SK-N-MC (cell line): ENCODE measurements around the gene AHDC1.

Experiments used
- DNase-seq: peaks from one replicate; pipeline ENCODE4 v3.0.0-alpha.2; 2011; ENCODE audit warnings: low read depth, low spot score
- H3K27ac ChIP-seq: fragments of 200-600 bp; sonication (generic); 2 replicates; pipeline ENCODE4 v1.5.1; 2016; ENCODE audit warnings: mixed run types
- H3K36me3 ChIP-seq: fragments of 200-600 bp; sonication (generic); 2 replicates; pipeline ENCODE4 v1.6.1; 2017; ENCODE audit warnings: antibody characterized with exemption, low read length, mixed read lengths; ENCODE audit not compliant: insufficient read depth
- H3K4me3 ChIP-seq: fragments of 200-600 bp; sonication (generic); 2 replicates; pipeline ENCODE4 v1.5.1; 2016
- H3K9ac ChIP-seq: fragments of 200-600 bp; sonication (generic); 2 replicates; pipeline ENCODE4 v1.8.0; 2017; ENCODE audit warnings: mixed run types, mixed read lengths; ENCODE audit not compliant: insufficient read length
- H3K9me3 ChIP-seq: fragments of 200-600 bp; sonication (generic); 2 replicates; pipeline ENCODE4 v1.6.1; 2017; ENCODE audit warnings: low read depth, mild to moderate bottlenecking, antibody characterized with exemption, low read length, moderate library complexity, mixed read lengths
- EZH2 ChIP-seq: fragments of 200-600 bp; sonication (generic); IDR thresholded peaks from one replicate; pipeline ENCODE4 v1.6.1; 2017; ENCODE audit warnings: antibody characterized with exemption
- FOXP2 ChIP-seq: optimal IDR thresholded peaks from 2 replicates; pipeline ENCODE3; 2011; ENCODE audit warnings: mild to moderate bottlenecking, moderate library complexity; ENCODE audit not compliant: insufficient read depth; ENCODE audit errors: extremely low read length, control extremely low read depth
- POLR2AphosphoS5 ChIP-seq: IDR thresholded peaks from 2 replicates; pipeline ENCODE4 v1.6.1; 2012; ENCODE audit warnings: mild to moderate bottlenecking, low read depth, low read length, borderline replicate concordance

AHDC1 gene

GRCh38 chr1:27603681-27604578 lies at the start of gene AHDC1:
AHDC1 (minus strand) TSS chr1:27604144; CDS start chr1:27552115, 52,029 bp downstream.
- Histone ChIP-seq H3K36me3 (no peaks in the 10 kb centered on the region), H3K4me3 (peak within 1 kb of the TSS; percentile 94), H3K9ac (peak within 1 kb of the TSS; percentile 80), H3K9me3 (no peaks in the 10 kb centered on the region), H3K27ac (peak within 1 kb of the TSS; percentile 36; the same call in 1 of the 2 replicates)
- TF ChIP-seq FOXP2: no peak
- no peak for TF ChIP-seq EZH2
- TF ChIP-seq POLR2AphosphoS5: peak; percentile 90; the same call in 1 of the 2 replicates
- no peak for DNase-seq

GRCh38 chr1:27652111-27652864 lies 48.3 kb upstream of the AHDC1 start:
- TF ChIP-seq EZH2: no peak
- no peak for TF ChIP-seq POLR2AphosphoS5
- TF ChIP-seq FOXP2: no peak

GRCh38 chr1:27650539-27651175 lies 46.7 kb upstream of the AHDC1 start:
- no peaks in the 10 kb centered on the region for H3K9me3 ChIP-seq
- H3K4me3 ChIP-seq: no peak overlapping the region
- no peak overlapping the region for H3K27ac ChIP-seq
- TF ChIP-seq EZH2 (no peak), FOXP2 (no peak), POLR2AphosphoS5 (no peak)
- DNase-seq: no peak
- H3K36me3 ChIP-seq: no peaks in the 10 kb centered on the region
- H3K9ac ChIP-seq: no peak overlapping the region

More at GRCh38 chr1:27652111-27652864, 48.3 kb upstream of the AHDC1 start:
- Histone ChIP-seq H3K27ac (peak overlapping the region; percentile 42; the same call in 1 of the 2 replicates), H3K9ac (no peak overlapping the region), H3K4me3 (no peak overlapping the region), H3K36me3 (no peaks in the 10 kb centered on the region), H3K9me3 (no peaks in the 10 kb centered on the region)
- DNase-seq: no peak

GRCh38 chr1:27650171-27650538 lies 46.2 kb upstream of the AHDC1 start:
- Histone ChIP-seq H3K9ac (no peak overlapping the region), H3K36me3 (no peaks in the 10 kb centered on the region), H3K9me3 (no peaks in the 10 kb centered on the region), H3K27ac (no peak overlapping the region), H3K4me3 (no peak overlapping the region)
- TF ChIP-seq POLR2AphosphoS5 (no peak), FOXP2 (no peak), EZH2 (no peak)
- DNase-seq: no peak

GRCh38 chr1:27649306-27649635 lies 45.3 kb upstream of the AHDC1 start:
- Histone ChIP-seq H3K9me3 (no peaks in the 10 kb centered on the region), H3K27ac (no peak overlapping the region), H3K36me3 (no peaks in the 10 kb centered on the region), H3K4me3 (no peak overlapping the region), H3K9ac (no peak overlapping the region)
- DNase-seq: no peak
- TF ChIP-seq FOXP2: no peak
- TF ChIP-seq EZH2: no peak
- no peak for TF ChIP-seq POLR2AphosphoS5

- H3K4me3 ChIP-seq: no peak overlapping the region
- H3K36me3 ChIP-seq: no peaks in the 10 kb centered on the region
- H3K9ac ChIP-seq: no peak overlapping the region
- TF ChIP-seq FOXP2 (no peak), EZH2 (no peak), POLR2AphosphoS5 (no peak)
- H3K9me3 ChIP-seq: no peaks in the 10 kb centered on the region
- no peak overlapping the region for H3K27ac ChIP-seq
- DNase-seq: no peak
These were observed 44.8 kb upstream of the AHDC1 start for GRCh38 chr1:27648602-27649305.

GRCh38 chr1:27647328-27647727 lies 43.4 kb upstream of the AHDC1 start:
- no peak overlapping the region for H3K27ac ChIP-seq
- no peak for DNase-seq
- no peak overlapping the region for H3K9ac ChIP-seq
- no peak for TF ChIP-seq EZH2
- TF ChIP-seq FOXP2: no peak
- no peak for TF ChIP-seq POLR2AphosphoS5
- H3K9me3 ChIP-seq: no peaks in the 10 kb centered on the region
- no peaks in the 10 kb centered on the region for H3K36me3 ChIP-seq
- H3K4me3 ChIP-seq: no peak overlapping the region
